MM.1S (cell line): Measurements from ENCODE around the gene MAST3.

ENCODE experiments used
- DNase-seq: peaks from one replicate; pipeline ENCODE4 v3.0.0-alpha.2; 2015
- H2AFZ ChIP-seq: fragments of 300-600 bp; sonication (generic); 2 replicates; pipeline ENCODE4 v1.6.0; 2016; ENCODE audit warnings: antibody characterized with exemption, low read length
- H3F3A ChIP-seq: fragments of 300-600 bp; sonication (generic); 2 replicates; pipeline ENCODE4 v1.6.1; 2016; ENCODE audit warnings: mild to moderate bottlenecking, antibody characterized with exemption, low read length, moderate library complexity, mixed read lengths; ENCODE audit not compliant: insufficient read depth
- H3K27ac ChIP-seq: fragments of 300-600 bp; sonication (generic); 2 replicates; pipeline ENCODE4 v1.5.1; 2016; ENCODE audit warnings: mild to moderate bottlenecking, low read length
- H3K27me3 ChIP-seq: fragments of 300-600 bp; sonication (generic); replicated peaks from 2 replicates; pipeline ENCODE4 v1.6.0; 2016; ENCODE audit warnings: low read length; ENCODE audit not compliant: insufficient read depth
- H3K36me3 ChIP-seq: fragments of 300-600 bp; sonication (generic); replicated peaks from 2 replicates; pipeline ENCODE4 v1.6.1; 2016; ENCODE audit warnings: mild to moderate bottlenecking, low read length, mixed read lengths; ENCODE audit not compliant: insufficient read depth
- H3K4me1 ChIP-seq: fragments of 300-600 bp; sonication (generic); 2 replicates; pipeline ENCODE4 v1.6.1; 2016; ENCODE audit warnings: low read length, mixed read lengths
- H3K4me2 ChIP-seq: fragments of 300-600 bp; sonication (generic); 2 replicates; pipeline ENCODE4 v1.6.0; 2016; ENCODE audit warnings: low read depth, low read length
- H3K4me3 ChIP-seq: fragments of 300-600 bp; sonication (generic); 2 replicates; pipeline ENCODE4 v1.5.1; 2016; ENCODE audit warnings: low read length, mixed read lengths
- H3K79me2 ChIP-seq: fragments of 300-600 bp; sonication (generic); 2 replicates; pipeline ENCODE4 v1.6.1; 2016; ENCODE audit warnings: mixed run types, low read length, mixed read lengths
- H3K9ac ChIP-seq: fragments of 300-600 bp; sonication (generic); 2 replicates; pipeline ENCODE4 v1.6.1; 2016; ENCODE audit warnings: low read length, mixed read lengths
- H3K9me2 ChIP-seq: fragments of 300-600 bp; sonication (generic); replicated peaks from 2 replicates; pipeline ENCODE4 v1.6.1; 2016; ENCODE audit warnings: mild to moderate bottlenecking, low read length, mixed read lengths; ENCODE audit not compliant: insufficient read depth
- H3K9me3 ChIP-seq: fragments of 300-600 bp; sonication (generic); replicated peaks from 2 replicates; pipeline ENCODE4 v1.6.1; 2016; ENCODE audit warnings: mild to moderate bottlenecking, low read length, mixed read lengths; ENCODE audit not compliant: insufficient read depth
- H4K20me1 ChIP-seq: fragments of 300-600 bp; sonication (generic); 2 replicates; pipeline ENCODE4 v1.6.1; 2016; ENCODE audit warnings: mild to moderate bottlenecking, low read length, moderate library complexity, mixed read lengths; ENCODE audit not compliant: insufficient read depth
- CTCF ChIP-seq: fragments of 300-600 bp; sonication (generic); IDR thresholded peaks from 2 replicates; pipeline ENCODE4 v1.5.1; 2016; ENCODE audit warnings: antibody characterized with exemption, low read length, mixed read lengths
- EZH2 ChIP-seq: fragments of 300-600 bp; sonication (generic); optimal IDR thresholded peaks from 2 replicates; pipeline ENCODE3; 2017; ENCODE audit warnings: low read depth, mild to moderate bottlenecking, antibody characterized with exemption, low read length, mixed read lengths
- EZH2phosphoT487 ChIP-seq: fragments of 300-600 bp; sonication (generic); IDR thresholded peaks from 2 replicates; pipeline ENCODE4 v1.6.1; 2018; ENCODE audit warnings: antibody characterized with exemption, low read length

The MAST3 gene

GRCh38 chr19:18159810-18160209 is 62.2 kb downstream of the MAST3 start:
- no peak overlapping the region for H3K27ac ChIP-seq
- no peak overlapping the region for H3K4me2 ChIP-seq

GRCh38 chr19:18160493-18160970 is 63.0 kb downstream of the MAST3 start:
- Histone ChIP-seq H3K9ac (peak overlapping the region; percentile 61), H2AFZ (peak overlapping the region; percentile 19; the same call in 1 of the 2 replicates), H3K4me2 (peak overlapping the region; percentile 49), H3K9me3 (no peaks in the 10 kb centered on the region), H3K4me1 (peaks cover 4% of the 10 kb centered on the region), H4K20me1 (no peaks in the 10 kb centered on the region), H3K9me2 (no peaks in the 10 kb centered on the region), H3K27ac (no peak overlapping the region), H3K4me3 (peak overlapping the region; percentile 28; the same call in 1 of the 2 replicates), H3K79me2 (peaks cover under 1% of the 10 kb centered on the region; the same call in 1 of the 2 replicates), H3K27me3 (no peaks in the 10 kb centered on the region), H3F3A (peaks cover 5% of the 10 kb centered on the region; the same call in 1 of the 2 replicates), H3K36me3 (no peaks in the 10 kb centered on the region)
- DNase-seq = no peak
- TF ChIP-seq EZH2 (no peak), EZH2phosphoT487 (no peak), CTCF (no peak)

More at GRCh38 chr19:18159810-18160209, 62.2 kb downstream of the MAST3 start:
- TF ChIP-seq CTCF = no peak
- TF ChIP-seq EZH2 = no peak
- TF ChIP-seq EZH2phosphoT487 = no peak
- Histone ChIP-seq H3K9ac (no peak overlapping the region), H4K20me1 (no peaks in the 10 kb centered on the region), H3K27me3 (no peaks in the 10 kb centered on the region), H3K4me1 (peaks cover 4% of the 10 kb centered on the region), H3K36me3 (no peaks in the 10 kb centered on the region), H2AFZ (no peak overlapping the region), H3K79me2 (peaks cover 4% of the 10 kb centered on the region; the same call in 1 of the 2 replicates), H3K9me2 (no peaks in the 10 kb centered on the region), H3K9me3 (no peaks in the 10 kb centered on the region), H3K4me3 (no peak overlapping the region), H3F3A (peaks cover 5% of the 10 kb centered on the region; the same call in 1 of the 2 replicates)
- no peak for DNase-seq

GRCh38 chr19:18160971-18161635 is 63.5 kb downstream of the MAST3 start:
- no peaks in the 10 kb centered on the region for H3K9me3 ChIP-seq
- TF ChIP-seq EZH2 (no peak), CTCF (peak; percentile 14; the same call in 1 of the 2 replicates)
- no peaks in the 10 kb centered on the region for H3K79me2 ChIP-seq
- H3K4me2 ChIP-seq = peak overlapping the region; percentile 69
- no peaks in the 10 kb centered on the region for H3K36me3 ChIP-seq
- H3K4me3 ChIP-seq = peak overlapping the region; percentile 40; the same call in 1 of the 2 replicates
- peaks cover 4% of the 10 kb centered on the region for H3K4me1 ChIP-seq
- no peaks in the 10 kb centered on the region for H3K27me3 ChIP-seq
- peak overlapping the region; percentile 61 for H3K9ac ChIP-seq
- H2AFZ ChIP-seq = peak overlapping the region; percentile 61; the same call in 1 of the 2 replicates
- DNase-seq = peak; percentile 70
- no peak overlapping the region for H3K27ac ChIP-seq
- H4K20me1 ChIP-seq = no peaks in the 10 kb centered on the region
- no peaks in the 10 kb centered on the region for H3K9me2 ChIP-seq
- H3F3A ChIP-seq = peaks cover 5% of the 10 kb centered on the region; the same call in 1 of the 2 replicates
